Left renal cortex interstitium (tissue), 4 donors: ENCODE measurements around the gene NCOR1. TPM values are rescaled to one million over a fixed set of nuclear protein-coding genes. Genes with fewer than 3 reads are reported as not detected.
"Not testable (repeated sequence)": the region's sequence is repeated elsewhere in the genome, so short reads cannot be mapped to it uniquely, and the experiment has no call there.

Experiments used
- DNase-seq, 4 donors: peaks; one replicate each; pipeline ENCODE4 v3.0.0-alpha.2; 2013; ENCODE audit warnings: low read depth in 4 of 4, low spot score in 2 of 4, missing footprints in 1 of 4
- polyA plus RNA-seq, 4 donors: library from polyadenylated mRNA; unstranded; fragments of 120-200 nt; gene quantifications; one replicate each; pipeline ENCODE4 v1.2.1, GENCODE V29; 2013; ENCODE audit not compliant: insufficient read length in 4 of 4

Gene NCOR1
- polyA plus RNA-seq, 4 donors = 90.0 to 115 (median 103) TPM

GRCh38 chr17:16152326-16152725 lies 63.0 kb downstream of the NCOR1 start:
- DNase-seq = not testable (repeated sequence)

GRCh38 chr17:16150251-16150856 lies 65.0 kb downstream of the NCOR1 start:
- DNase-seq = no peak

- DNase-seq = no peak
Observed at GRCh38 chr17:16148596-16148995, 66.7 kb downstream of the NCOR1 start.

- DNase-seq = not testable (repeated sequence)
Observed at GRCh38 chr17:16145319-16145890, 69.9 kb downstream of the NCOR1 start.

- DNase-seq = no peak
Observed at GRCh38 chr17:16141685-16142084, 73.6 kb downstream of the NCOR1 start.

GRCh38 chr17:16140854-16141253 lies 74.5 kb downstream of the NCOR1 start:
- no peak for DNase-seq

- no peak for DNase-seq
Observed at GRCh38 chr17:16135461-16135860, 79.9 kb downstream of the NCOR1 start.

- no peak for DNase-seq
Observed at GRCh38 chr17:16131593-16131992, 83.7 kb downstream of the NCOR1 start.

- no peak for DNase-seq
Observed at GRCh38 chr17:16129441-16130205, 85.7 kb downstream of the NCOR1 start.

- DNase-seq = no peak
Observed at GRCh38 chr17:16123531-16123930, 91.8 kb downstream of the NCOR1 start.

- DNase-seq = no peak
Observed at GRCh38 chr17:16122697-16123434, 92.5 kb downstream of the NCOR1 start.

- no peak for DNase-seq
Observed at GRCh38 chr17:16121915-16122314, 93.4 kb downstream of the NCOR1 start.

- DNase-seq = no peak
Observed at GRCh38 chr17:16120937-16121336, 94.4 kb downstream of the NCOR1 start.

- DNase-seq = no peak
Observed at GRCh38 chr17:16117149-16117548, 98.2 kb downstream of the NCOR1 start.

- DNase-seq = not testable (repeated sequence)
Observed at GRCh38 chr17:16115077-16115698, 100.1 kb downstream of the NCOR1 start.

GRCh38 chr17:16108871-16109270 lies 106.5 kb downstream of the NCOR1 start:
- no peak for DNase-seq

GRCh38 chr17:16108386-16108785 lies 106.9 kb downstream of the NCOR1 start:
- no peak for DNase-seq

- DNase-seq = no peak
Observed at GRCh38 chr17:16107165-16107770, 108.1 kb downstream of the NCOR1 start.

- DNase-seq = peak; percentile 3 to 13 (median 4)
Observed at GRCh38 chr17:16106161-16106891, 109.0 kb downstream of the NCOR1 start.

GRCh38 chr17:16104189-16104588 lies 111.1 kb downstream of the NCOR1 start:
- DNase-seq = no peak
